VCaP (cell line): ENCODE results near the gene MOB3A.
"Not testable (repeated sequence)": the region's sequence is repeated elsewhere in the genome, so short reads cannot be mapped to it uniquely, and the experiment has no call there.

Source experiments
- H3K27ac ChIP-seq: fragments of 450-650 bp; 2 replicates; pipeline ENCODE4 v1.5.1; 2017
- CTCF ChIP-seq: fragments of 450-650 bp; conservative IDR thresholded peaks from 2 replicates; pipeline ENCODE4 v1.5.1; 2017; ENCODE audit warnings: mild to moderate bottlenecking, moderate library complexity

MOB3A gene

GRCh38 chr19:2087621-2088100 is 8.5 kb downstream of the MOB3A start:
- TF ChIP-seq CTCF: no peak
- no peak overlapping the region for H3K27ac ChIP-seq

- not testable (repeated sequence) for H3K27ac ChIP-seq
Measured at GRCh38 chr19:2086695-2087620, 9.2 kb downstream of the MOB3A start.

- no peak overlapping the region for H3K27ac ChIP-seq
- TF ChIP-seq CTCF: no peak
Measured at GRCh38 chr19:2084993-2085720, 11.0 kb downstream of the MOB3A start.

- TF ChIP-seq CTCF: no peak
- peak overlapping the region; percentile 9; the same call in 1 of the 2 replicates for H3K27ac ChIP-seq
Measured at GRCh38 chr19:2083174-2083854, 12.8 kb downstream of the MOB3A start.

GRCh38 chr19:2081873-2082810 is 14.0 kb downstream of the MOB3A start:
- no peak overlapping the region for H3K27ac ChIP-seq
- no peak for TF ChIP-seq CTCF

- TF ChIP-seq CTCF: no peak
- no peak overlapping the region for H3K27ac ChIP-seq
Measured at GRCh38 chr19:2080336-2080988, 15.7 kb downstream of the MOB3A start.

- TF ChIP-seq CTCF: no peak
- H3K27ac ChIP-seq: no peak overlapping the region
Measured at GRCh38 chr19:2079865-2080301, 16.2 kb downstream of the MOB3A start.
